Measurements from ENCODE around the gene TIPARP.

The TIPARP gene

DNA sequence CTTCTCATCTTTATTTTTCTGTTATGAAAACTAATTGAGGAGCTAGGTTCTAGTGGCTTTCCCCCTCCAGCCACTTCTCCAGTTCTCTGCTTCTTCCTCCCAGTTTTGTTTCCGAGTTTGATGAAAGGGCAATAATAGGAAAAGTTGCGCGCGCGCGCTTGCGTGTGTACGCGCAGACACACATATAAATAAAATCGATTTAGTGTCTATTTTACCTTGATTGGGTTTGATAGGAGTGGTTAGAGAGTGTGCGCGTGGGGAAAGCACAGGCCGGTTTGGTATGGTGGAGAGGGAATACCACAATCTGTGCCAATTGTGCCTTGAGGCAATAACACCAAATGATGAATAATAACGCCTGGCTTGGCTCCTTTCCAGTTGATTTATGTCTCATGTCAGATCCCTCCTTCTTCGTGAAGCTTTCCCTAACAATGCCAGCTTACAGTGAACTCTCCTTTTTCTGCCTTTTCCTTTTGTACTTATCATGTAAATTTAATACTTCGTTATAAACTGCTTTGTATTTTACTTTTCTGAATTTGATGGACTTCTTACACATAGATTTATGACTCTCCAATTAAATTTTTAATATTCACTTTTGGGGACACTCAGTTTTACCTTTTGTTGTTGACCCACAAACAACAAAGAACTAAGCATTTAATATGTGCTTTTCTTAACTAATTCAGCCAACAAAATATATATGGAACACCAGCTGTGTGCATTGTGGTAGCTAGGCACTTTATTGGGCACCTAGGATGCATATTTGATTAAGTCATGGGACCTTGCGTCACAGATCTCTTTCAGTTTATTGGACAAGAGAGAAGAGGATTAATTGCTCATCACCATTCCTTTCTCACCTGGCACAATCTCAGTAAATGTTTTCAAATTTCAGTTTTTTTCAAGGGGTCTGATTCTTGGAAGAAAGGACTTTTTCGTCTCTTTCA lies 1.7 kb downstream of the TIPARP start:
- DNase-seq (ENCODE audit: low read depth in 2 of 2) = peak; percentile 9 to 12

DNA sequence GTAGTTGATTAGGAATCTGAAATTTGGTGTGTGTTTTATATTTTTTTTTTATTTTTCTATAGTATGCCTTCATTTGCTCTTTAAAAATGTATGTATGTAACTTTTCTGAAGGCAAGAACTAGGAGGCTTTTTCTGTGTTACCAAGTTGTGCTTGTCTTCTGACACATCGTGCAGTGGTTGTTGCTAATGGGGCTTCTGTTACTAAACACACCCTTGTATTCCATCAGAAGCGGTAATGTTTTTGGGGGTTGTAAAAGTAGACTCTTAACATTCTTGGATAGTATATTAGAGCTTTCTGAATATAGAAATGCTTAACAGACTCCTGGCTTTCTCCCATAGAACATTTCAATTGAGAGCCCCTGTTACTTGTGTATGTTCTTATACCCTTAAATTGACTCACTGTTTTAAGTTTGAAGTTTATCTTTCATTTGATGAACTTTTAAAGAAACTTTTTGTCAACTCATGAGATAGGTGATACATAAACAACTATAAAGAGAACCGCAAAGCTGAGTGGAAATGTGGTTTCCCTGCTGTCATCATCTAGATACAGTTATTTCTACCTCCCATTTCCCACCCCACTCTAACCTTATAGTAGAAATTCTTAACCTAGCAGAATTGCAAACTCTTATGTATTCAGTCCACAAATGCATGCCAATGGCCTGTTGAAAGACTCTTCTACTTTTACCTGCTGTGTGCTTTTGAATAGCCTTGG lies 2.5 kb downstream of the TIPARP start:
- DNase-seq (ENCODE audit: low read depth in 2 of 2) = peak; percentile 4 to 14

DNA sequence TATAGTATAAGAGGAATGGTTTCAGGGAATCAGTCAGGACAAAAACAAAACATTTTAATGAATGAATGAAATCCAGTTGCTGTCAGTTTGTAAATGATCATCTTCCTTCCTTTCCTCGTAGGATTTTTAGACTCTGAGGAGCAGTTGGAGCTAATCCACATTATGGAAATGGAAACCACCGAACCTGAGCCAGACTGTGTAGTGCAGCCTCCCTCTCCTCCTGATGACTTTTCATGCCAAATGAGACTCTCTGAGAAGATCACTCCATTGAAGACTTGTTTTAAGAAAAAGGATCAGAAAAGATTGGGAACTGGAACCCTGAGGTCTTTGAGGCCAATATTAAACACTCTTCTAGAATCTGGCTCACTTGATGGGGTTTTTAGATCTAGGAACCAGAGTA lies 3.1 kb downstream of the TIPARP start:
- no peak for DNase-seq (ENCODE audit: low read depth in 2 of 2)

DNA sequence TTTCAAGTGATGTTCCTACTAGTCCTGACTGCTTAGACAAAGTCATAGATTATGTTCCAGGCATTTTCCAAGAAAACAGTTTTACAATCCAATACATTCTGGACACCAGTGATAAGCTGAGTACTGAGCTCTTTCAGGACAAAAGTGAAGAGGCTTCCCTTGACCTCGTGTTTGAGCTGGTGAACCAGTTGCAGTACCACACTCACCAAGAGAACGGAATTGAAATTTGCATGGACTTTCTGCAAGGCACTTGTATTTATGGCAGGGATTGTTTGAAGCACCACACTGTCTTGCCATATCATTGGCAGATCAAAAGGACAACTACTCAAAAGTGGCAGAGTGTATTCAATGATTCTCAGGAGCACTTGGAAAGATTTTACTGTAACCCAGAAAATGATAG lies 3.8 kb downstream of the TIPARP start:
- DNase-seq (ENCODE audit: low read depth in 2 of 2) = no peak

DNA sequence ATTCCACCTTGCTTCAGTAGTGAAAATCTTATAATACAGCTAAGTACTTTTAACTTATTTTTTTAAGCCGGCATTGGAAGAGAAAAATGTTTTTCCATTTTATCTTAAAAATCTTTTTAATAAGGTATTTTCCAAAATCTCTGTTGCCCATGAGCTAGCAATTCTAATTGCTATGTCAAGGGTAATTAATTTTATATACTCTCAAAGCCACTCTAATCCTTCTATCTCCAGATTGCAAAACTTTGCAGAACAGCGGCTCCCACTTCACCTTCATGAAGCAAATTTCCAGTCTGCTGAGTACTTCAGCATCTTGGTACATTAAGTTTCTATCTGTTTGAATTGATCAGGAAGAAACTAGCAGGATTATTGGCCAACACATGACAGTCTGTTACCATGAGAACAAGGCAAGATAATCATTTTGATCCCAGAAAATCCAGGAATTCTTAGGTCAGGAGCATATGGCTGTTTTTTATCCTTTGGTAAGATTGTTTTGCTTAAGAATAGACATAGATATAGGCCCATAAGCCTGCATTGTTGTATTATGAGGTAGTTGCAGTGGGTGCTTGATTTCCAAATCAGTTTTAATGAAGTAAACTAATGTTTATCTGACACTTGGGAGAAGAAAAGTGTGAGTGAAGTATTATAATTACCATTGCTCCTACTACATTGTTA lies 6.0 kb downstream of the TIPARP start:
- no peak for DNase-seq (ENCODE audit: low read depth in 2 of 2)

DNA sequence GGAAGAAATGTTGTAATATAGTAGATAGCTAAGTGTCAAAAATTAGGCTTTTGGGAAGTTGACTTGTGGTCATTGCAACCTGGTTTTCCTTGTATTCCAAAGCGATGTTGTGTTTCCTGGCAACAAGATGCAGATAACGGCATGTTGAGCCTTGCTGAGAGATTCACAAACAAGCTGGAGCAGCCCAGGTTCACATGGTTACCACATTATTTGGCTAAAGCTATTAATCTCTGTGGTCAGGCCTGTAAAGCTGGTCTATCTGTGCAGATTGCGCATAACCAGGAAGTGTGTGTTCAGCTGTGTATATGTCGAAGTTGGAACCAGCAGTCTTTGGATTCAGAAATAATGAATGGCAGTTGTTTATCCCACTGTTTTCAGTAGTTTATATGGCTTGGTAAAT lies 6.6 kb downstream of the TIPARP start:
- DNase-seq (ENCODE audit: low read depth in 2 of 2) = no peak

DNA sequence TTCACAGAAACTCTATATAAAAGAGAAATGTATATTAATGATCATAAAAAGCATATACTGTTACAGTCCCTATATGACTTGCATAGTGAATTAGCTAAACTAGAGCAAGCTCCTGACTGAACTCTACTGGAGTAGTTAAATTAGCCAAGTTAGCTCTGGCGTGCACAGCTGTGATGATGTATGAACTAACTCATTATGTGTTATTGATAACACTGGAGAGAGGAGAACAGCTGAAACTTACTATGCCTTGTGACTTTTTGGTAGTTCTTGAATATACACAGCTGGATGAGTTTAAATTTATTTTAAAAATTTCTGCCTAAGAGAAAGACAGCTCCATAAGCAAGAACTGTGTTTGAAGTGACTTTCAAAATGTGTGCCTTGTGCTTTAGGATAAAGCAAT lies 8.1 kb downstream of the TIPARP start:
- no peak for DNase-seq (ENCODE audit: low read depth in 2 of 2)

DNA sequence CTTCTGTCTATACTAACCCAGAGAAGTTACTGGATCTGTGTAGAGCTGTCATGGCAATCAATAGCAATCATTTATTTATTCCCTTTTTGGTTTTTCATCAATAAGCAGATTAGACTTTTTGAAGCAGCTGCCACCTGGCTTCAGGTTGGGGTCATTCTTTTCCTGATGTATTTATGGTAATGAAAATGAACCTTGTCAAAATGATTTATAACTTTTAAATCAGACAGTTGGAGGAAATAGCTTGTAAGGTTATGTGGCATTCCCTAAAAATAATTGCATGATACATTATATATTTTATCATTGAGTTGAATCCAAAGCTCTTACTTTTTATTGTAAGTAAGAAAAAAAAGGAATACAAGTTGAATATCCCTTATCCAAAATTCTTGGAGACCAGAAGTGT lies 8.6 kb downstream of the TIPARP start:
- no peak for DNase-seq (ENCODE audit: low read depth in 2 of 2)

DNA sequence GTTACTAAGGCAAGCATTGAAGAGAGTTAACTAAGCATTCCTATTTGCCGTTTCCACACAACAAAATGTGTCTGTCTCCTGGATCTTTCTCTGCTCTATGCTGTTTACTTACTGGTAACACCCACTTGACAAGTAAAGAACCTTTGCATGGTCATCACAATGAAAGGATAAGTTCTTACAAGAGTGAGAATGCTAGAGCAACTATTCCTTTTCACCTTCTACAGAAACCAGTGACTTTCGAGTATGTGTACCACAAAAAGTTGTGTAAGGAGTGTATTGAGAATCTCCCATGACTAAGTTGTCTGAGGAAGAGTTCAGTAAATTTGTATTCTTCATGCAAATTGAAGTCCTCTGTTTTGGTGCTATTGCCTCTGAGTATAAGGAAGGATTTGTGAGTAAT lies 10.8 kb downstream of the TIPARP start:
- no peak for DNase-seq (ENCODE audit: low read depth in 2 of 2)

DNA sequence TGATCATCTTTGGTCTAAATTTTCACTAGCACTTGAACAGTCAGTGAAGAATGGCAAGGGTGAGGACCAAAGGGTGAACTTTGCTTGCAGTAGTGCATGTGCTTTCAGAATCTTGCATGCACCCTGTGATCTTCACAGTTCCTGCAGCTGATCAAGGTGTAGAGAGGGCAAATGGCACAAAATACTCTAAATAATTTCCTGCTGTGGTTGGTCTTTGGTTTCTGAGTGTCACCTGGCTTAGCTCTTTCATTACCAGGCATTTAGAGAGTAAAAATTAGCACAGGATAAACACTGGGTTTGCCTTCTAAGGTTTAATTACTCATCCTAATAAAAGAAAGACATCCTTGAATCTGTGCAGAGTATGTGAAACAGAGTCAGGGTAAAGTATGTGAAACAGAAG lies 11.4 kb downstream of the TIPARP start:
- no peak for DNase-seq (ENCODE audit: low read depth in 2 of 2)

DNA sequence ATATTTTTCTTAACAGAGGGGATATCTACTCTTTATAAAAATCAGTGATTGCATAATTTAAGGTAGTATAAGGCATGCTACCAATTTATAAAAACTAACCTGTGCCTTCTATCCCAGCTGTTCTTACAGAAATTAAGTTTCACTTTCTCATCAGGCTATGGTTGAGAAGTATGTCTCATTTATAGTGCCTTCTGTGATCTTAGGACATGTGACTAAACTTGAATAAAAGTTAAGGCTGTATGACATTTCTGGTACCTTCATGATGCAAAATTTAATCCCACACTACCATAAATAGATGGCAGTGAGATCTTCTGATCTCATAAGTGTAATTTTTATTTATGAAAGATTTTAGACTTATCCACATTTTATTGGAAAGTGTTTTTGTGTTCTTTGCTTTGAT lies 12.6 kb downstream of the TIPARP start:
- no peak for DNase-seq (ENCODE audit: low read depth in 2 of 2)

DNA sequence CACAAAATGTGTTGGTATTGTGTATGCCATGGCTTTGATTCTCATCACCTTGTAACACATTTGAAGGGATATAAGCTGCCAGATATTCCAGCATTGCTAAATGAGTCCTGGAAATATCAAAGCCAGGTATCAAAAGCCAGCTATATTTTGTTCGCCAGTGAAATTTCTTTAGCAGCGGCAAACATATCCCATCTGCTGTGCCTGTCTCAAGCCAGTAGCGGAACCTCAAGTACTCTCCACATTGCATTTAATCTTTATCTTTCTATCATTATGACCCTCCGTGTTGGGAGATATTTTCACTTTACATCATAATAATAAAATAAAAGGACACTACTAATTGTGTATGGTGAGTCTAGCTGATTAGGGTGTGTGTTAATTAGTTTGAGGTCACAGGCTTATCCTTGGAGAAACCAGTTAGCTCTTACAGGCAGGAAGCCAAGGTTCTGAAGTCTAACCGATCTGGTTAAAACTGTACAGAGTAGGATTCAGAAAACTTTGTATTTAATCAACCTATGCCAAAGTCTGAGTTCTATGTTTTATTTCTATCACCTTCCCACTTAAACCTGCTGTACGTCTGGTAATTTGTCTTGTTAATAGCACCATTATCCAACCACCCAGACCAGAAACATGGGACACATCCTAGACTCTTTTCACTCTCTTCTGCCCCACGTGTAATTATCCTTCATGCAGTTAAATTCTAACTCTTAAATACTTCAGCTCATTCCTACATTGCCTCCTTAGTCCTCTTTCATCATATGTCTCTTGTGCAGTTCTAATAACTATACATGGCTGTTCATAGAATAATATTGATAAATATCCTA lies 14.5 kb downstream of the TIPARP start:
- no peak for DNase-seq (ENCODE audit: low read depth in 2 of 2)

DNA sequence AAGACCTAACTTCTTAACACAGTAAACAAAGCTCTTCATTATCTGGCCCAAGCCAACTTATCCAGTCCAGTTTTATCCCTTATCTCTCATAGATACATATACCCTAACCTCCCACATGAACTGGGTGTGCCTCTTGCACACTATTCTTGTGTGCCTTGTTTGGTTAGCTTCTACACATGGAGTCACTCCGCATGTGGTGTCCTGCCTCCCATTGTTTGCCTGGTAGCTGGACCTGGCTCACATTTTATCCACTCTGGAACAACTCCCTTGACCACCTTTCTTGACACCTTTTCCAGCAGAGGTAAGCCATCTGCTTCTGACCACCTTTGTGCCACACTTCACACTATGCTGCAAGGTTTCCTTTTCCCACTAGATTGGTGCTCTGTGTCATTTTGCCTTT lies 15.2 kb downstream of the TIPARP start:
- no peak for DNase-seq (ENCODE audit: low read depth in 2 of 2)

DNA sequence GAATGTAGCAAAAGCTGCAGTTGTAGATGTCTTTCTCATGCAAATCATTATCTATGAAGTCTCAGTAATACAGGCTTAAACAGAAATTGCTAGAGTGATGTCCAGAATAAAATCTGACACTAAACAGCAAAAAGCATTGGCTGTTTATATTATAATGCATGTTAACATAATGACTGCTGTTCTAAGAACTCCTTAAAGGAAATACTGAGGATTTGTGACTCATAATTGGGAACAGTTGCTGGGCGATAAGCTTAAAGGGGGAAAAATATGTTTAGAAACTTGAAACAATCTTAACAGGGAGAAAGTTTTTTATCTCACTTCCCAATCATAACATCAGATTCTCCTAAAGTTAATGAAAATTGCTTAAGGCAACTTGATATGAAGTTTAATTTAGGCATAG lies 17.5 kb downstream of the TIPARP start:
- no peak for DNase-seq (ENCODE audit: low read depth in 2 of 2)

DNA sequence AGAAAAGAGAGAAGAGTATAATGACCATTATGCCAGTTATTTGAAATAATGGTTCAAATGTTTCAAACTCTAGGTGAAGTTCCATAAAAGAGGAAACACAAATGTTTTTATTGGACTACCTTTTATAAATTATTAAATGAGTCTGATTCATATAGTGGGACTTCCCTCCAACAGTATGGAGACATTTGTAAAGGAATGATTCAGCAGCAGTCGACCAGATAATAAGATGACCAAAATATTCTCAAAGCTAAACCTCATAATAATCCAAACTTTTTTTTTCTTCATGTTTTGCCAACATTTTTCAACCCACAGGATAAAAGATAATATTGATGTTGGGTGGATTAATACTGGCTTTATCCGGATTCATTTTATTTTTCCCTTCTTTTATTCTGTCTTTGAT lies 18.8 kb downstream of the TIPARP start:
- DNase-seq (ENCODE audit: low read depth in 2 of 2) = no peak

DNA sequence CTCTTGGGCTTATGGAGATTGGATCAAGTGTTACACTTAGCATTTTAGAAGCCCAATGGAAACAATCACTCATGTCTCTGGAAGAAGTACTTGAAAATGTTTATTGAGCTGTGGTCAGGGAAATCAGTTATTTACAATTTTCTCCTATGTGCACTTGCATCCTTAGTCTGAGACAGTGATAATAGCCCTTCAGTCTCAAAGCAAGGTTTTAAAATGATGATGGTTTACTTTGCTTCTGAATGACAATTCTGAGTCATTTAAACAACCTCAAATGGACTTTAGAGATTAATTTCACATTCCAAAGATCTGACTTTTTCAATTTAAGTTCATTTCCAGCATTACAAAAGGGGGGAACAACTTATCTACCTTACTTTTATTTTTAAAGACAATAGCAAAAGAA lies 20.1 kb downstream of the TIPARP start:
- DNase-seq (ENCODE audit: low read depth in 2 of 2) = no peak

DNA sequence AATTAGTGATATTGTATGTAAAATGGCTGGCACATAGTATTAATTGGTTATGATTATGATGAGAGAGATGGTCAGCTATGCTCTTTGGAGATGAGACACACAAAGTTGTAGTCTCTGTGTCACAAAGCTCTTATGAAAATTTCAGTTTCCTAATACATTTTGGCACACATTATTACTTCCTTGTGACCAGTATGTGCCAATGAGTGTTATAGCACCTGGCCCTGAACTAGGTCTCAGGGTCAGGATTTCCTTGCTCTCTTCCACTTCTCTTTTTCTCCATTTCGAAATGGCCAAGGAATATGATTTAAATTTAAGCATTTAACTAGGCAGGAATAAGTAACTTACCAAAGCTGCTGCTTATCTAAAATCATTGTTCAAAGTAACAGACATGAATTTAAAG lies 28.0 kb downstream of the TIPARP start:
- no peak for DNase-seq (ENCODE audit: low read depth in 2 of 2)

DNA sequence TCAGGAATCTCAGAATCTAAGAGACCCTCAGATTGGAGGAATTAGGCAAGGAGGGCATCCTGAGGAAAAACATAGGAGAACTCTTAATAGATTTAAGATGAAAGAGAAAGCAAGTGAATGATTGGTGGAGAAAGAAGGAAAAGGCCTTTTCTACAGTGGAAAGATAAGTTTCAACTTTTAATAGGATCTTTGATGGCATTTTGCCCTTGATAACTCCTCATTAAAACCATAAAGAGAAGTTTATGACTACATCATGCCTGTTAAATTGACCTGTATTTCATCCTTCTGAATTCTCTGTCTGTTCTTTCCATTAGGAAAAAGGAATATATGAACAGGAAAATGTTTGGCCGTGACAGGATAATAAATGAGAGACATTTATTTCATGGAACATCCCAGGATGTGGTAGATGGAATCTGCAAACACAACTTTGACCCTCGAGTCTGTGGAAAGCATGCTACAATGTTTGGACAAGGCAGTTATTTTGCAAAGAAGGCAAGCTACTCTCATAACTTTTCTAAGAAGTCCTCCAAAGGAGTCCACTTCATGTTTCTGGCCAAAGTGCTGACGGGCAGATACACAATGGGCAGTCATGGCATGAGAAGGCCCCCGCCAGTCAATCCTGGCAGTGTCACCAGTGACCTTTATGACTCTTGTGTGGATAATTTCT lies 30.1 kb downstream of the TIPARP start:
- no peak for DNase-seq (ENCODE audit: low read depth in 2 of 2)

DNA sequence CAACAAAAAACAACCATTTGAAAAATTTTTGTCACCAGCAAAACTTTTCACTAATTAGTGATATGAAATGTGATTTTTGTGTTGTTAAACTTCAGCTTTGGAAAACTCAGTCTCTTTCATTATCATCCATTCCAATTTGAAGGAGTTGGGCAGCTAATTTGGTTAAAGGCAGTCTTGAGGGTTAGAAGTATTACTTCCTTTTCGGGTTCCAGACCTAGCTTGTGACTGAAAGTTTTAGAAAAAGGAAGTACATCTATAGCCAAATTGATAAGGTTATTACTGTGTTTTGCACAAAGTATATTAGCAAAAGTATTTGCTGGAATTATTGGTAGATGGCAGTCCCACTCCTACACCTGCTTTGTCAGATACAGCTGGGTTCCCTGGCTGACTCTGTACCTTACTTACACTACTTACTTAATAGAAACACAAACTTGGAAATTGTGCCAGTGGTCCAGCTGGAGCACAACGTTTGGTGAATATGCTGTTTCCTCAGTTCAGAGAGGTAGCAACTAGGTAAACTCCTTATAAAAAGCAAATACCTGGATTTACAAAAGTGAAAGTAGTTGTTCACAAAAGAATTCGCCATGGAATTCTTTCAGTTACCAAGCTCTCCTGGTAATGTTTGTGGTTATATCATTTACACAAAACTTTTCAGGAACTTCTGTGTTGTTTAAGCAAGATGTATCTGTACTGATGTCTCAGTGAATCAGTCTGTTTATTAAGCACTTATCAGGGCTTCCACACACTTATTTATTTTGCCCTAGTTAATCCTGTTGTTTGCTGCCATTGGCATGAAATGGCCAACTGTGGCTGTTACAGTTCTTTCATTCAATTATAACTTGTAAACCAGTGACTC lies 31.6 kb downstream of the TIPARP start:
- no peak for DNase-seq (ENCODE audit: low read depth in 2 of 2)

DNA sequence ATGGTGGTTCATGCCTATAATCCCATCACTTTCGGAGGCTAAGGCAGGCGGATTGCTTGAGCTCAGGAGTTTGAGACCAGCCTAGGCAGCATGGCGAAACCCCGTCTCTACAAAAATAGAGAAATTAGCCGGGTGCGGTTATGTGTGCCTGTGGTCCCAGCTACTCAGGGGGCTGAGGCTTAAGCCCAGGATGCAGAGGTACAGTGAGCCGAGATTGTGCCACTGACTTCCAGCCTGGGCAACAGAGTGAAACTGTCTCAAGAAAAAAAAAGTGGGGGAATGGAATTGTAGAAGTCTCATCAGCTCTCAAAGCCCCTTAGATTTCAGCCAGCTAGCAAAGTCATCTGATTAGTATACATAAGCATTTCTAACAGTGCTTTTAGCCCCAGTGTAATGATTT lies 33.2 kb downstream of the TIPARP start:
- no peak for DNase-seq (ENCODE audit: low read depth in 2 of 2)
